Natural killer cell (primary cell): ENCODE measurements around the gene SRPK2. TPM values are rescaled to one million over a fixed set of nuclear protein-coding genes. Genes with fewer than 3 reads are reported as not detected.

Source experiments
- ATAC-seq, 3 donors: fragments of 150-1000 bp in 2 of 3; fragments of 200-7000 bp in 1 of 3; cut with Tn5 transposase; 1 replicate in 1 of 3; 2 replicates in 2 of 3; pipeline ENCODE4 v1.10.0; 2021; ENCODE audit warnings: mild to moderate bottlenecking in 2 of 3, moderate library complexity in 2 of 3
- DNase-seq, 2 donors: peaks; one replicate each; pipeline versions ENCODE4 v3.0.0 to v3.0.0-alpha.2; 2013 to 2021; ENCODE audit warnings: mixed read lengths in 1 of 2
- H3K27ac ChIP-seq: one replicate; pipeline ENCODE4 v1.5.1; 2013; ENCODE audit warnings: mild to moderate bottlenecking, low read length
- H3K27me3 ChIP-seq: one replicate; pipeline ENCODE4 v1.6.1; 2013; ENCODE audit warnings: low read length; ENCODE audit not compliant: control insufficient read depth, insufficient read depth
- H3K36me3 ChIP-seq: one replicate; pipeline ENCODE4 v1.6.1; 2013; ENCODE audit warnings: low read length; ENCODE audit not compliant: control insufficient read depth, insufficient read depth
- H3K4me1 ChIP-seq: one replicate; pipeline ENCODE4 v1.6.1; 2013; ENCODE audit warnings: low read length; ENCODE audit not compliant: control insufficient read depth, insufficient read depth
- H3K4me3 ChIP-seq: one replicate; pipeline ENCODE4 v1.5.1; 2013; ENCODE audit warnings: low read length
- H3K9me3 ChIP-seq: one replicate; pipeline ENCODE4 v1.6.1; 2013; ENCODE audit warnings: low read length; ENCODE audit not compliant: control insufficient read depth, insufficient read depth
- H3K27ac Mint-ChIP-seq, 2 donors: one replicate each; pipeline ENCODE4 v1.8.0; 2022; ENCODE audit warnings: mild to moderate bottlenecking in 2 of 2, mixed read lengths in 2 of 2, moderate library complexity in 1 of 2
- H3K27me3 Mint-ChIP-seq, 2 donors: one replicate each; pipeline ENCODE4 v1.8.0; 2022; ENCODE audit warnings: low read depth in 2 of 2, mixed read lengths in 2 of 2
- H3K36me3 Mint-ChIP-seq: one replicate; pipeline ENCODE4 v1.8.0; 2022; ENCODE audit warnings: mixed read lengths
- H3K4me1 Mint-ChIP-seq, 2 donors: one replicate each; pipeline ENCODE4 v1.8.0; 2022; ENCODE audit warnings: mixed read lengths in 2 of 2
- H3K4me3 Mint-ChIP-seq: one replicate; pipeline ENCODE4 v1.8.0; 2022; ENCODE audit warnings: mild to moderate bottlenecking, moderate library complexity, mixed read lengths
- H3K9me3 Mint-ChIP-seq, 2 donors: one replicate each; pipeline ENCODE4 v1.8.0; 2022; ENCODE audit warnings: mixed read lengths in 2 of 2
- WGBS: methylation state at CpG from one replicate; pipeline ENCODE4 v1.1.7; 2013; ENCODE audit warnings: missing lambda C conversion rate; ENCODE audit not compliant: insufficient coverage; 5-methylcytosine and 5-hydroxymethylcytosine counted together
- intact Hi-C: fragments of 100-400 bp; cut with micrococcal nuclease; formaldehyde crosslinking; loops from one replicate; pipeline ENCODE4 v1.14.2; 2022
- total RNA-seq, 4 donors: library from RNA; stranded (reverse); fragments of 120-200 nt in 1 of 4; gene quantifications; one replicate each; pipeline versions ENCODE4 v1.2.3 to v1.2.4, GENCODE V29; 2013 to 2022
- TF ChIP-seq, protein P1 (sequence below): fragments of 200-600 bp; IDR thresholded peaks from one replicate; pipeline ENCODE4 v1.8.0; 2022; ENCODE audit warnings: antibody characterized with exemption

The SRPK2 gene
- total RNA-seq, 3 donors from 2014 or later (not counting 1 experiment from before 2014, with no cell fraction given): 103 to 121 (median 108) TPM

DNA sequence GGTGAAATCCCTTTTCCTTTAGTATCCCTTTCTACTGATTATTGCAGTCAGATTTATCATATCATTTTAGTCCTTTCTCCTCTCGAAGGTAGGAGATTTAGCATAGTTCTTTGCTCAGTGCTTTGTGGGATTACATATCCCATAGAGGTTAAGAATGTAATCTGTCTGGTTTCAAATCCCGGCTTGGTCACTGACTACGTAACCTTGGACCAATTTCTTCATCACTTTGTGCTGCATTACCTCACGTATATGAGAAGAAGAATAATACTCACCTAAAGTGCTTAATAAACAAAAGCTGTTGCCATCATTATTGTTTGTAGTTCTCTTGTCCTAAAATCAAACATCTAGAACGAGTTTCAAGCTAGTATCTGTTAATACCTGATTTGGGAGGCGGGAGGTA lies 300.7 kb downstream of the SRPK2 start:
- Mint-ChIP-seq H3K4me3 (no peak overlapping the region), H3K36me3 (peaks cover 6% of the 10 kb centered on the region), H3K4me1 (peaks cover 14 to 25% of the 10 kb centered on the region in 2 donors), H3K27ac (peak overlapping the region; percentile 73 to 77), H3K27me3 (no peaks in the 10 kb centered on the region), H3K9me3 (no peaks in the 10 kb centered on the region)
- H3K27me3 ChIP-seq: no peaks in the 10 kb centered on the region
- H3K27ac ChIP-seq: no peak overlapping the region
- H3K4me3 ChIP-seq: no peak overlapping the region
- intact Hi-C loops: no loop called here
- TF ChIP-seq, protein P1, sequence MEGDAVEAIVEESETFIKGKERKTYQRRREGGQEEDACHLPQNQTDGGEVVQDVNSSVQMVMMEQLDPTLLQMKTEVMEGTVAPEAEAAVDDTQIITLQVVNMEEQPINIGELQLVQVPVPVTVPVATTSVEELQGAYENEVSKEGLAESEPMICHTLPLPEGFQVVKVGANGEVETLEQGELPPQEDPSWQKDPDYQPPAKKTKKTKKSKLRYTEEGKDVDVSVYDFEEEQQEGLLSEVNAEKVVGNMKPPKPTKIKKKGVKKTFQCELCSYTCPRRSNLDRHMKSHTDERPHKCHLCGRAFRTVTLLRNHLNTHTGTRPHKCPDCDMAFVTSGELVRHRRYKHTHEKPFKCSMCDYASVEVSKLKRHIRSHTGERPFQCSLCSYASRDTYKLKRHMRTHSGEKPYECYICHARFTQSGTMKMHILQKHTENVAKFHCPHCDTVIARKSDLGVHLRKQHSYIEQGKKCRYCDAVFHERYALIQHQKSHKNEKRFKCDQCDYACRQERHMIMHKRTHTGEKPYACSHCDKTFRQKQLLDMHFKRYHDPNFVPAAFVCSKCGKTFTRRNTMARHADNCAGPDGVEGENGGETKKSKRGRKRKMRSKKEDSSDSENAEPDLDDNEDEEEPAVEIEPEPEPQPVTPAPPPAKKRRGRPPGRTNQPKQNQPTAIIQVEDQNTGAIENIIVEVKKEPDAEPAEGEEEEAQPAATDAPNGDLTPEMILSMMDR: no peak
- ATAC-seq (no peak), DNase-seq (no peak)
- 93% methylated on average over 4 of the region's 6 CpGs for WGBS
- no peaks in the 10 kb centered on the region for H3K9me3 ChIP-seq
- no peaks in the 10 kb centered on the region for H3K4me1 ChIP-seq
- H3K36me3 ChIP-seq: peaks cover 59% of the 10 kb centered on the region

DNA sequence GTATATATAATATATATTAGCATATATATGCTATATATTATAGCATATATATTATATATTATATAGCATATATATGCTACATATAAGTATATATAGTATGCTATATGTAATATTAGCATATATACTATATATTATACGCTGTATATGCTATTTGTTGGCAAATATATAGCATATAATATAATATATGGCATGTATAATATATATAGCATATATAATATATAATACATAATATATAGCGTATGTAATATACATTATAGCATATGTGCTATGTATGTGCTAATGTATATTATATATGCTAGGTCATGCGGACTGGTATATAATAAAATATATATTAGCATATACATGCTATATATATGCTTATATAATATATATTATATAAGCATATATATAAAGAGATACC lies 301.9 kb downstream of the SRPK2 start:
- no peak overlapping the region for H3K27ac ChIP-seq
- Mint-ChIP-seq H3K4me3 (no peak overlapping the region), H3K27me3 (no peaks in the 10 kb centered on the region), H3K9me3 (no peaks in the 10 kb centered on the region), H3K27ac (no peak overlapping the region), H3K4me1 (peaks cover 19 to 25% of the 10 kb centered on the region in 2 donors), H3K36me3 (peaks cover 6% of the 10 kb centered on the region)
- TF ChIP-seq, protein P1: no peak
- ATAC-seq (no peak), DNase-seq (no peak)
- H3K4me1 ChIP-seq: no peaks in the 10 kb centered on the region
- H3K4me3 ChIP-seq: no peak overlapping the region
- WGBS: no CpG with 5 or more reads among the region's 3 CpGs
- H3K9me3 ChIP-seq: no peaks in the 10 kb centered on the region
- intact Hi-C loops: no loop called here
- no peaks in the 10 kb centered on the region for H3K27me3 ChIP-seq
- peaks cover 62% of the 10 kb centered on the region for H3K36me3 ChIP-seq

DNA sequence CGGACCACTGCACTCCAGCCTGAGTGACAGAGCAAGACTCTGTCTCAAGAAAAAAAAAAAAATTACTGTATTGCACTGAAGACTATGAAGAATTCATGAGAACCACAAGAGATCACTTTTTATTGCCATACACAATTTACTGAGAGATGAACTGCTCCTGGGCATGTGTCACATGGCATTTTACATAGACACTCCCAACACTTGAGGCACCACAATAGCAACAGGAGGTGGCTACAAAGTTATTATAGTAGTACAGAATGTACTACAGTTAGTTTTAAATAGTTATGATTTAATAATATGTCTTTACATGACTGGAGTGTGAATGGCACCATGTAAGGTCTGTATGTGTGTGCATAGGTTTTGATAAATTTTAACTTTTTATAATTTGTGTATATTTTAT lies 304.1 kb downstream of the SRPK2 start:
- no peak for DNase-seq
- Mint-ChIP-seq H3K9me3 (no peaks in the 10 kb centered on the region), H3K4me3 (no peak overlapping the region), H3K4me1 (peaks cover 19 to 25% of the 10 kb centered on the region in 2 donors), H3K36me3 (peaks cover 6% of the 10 kb centered on the region), H3K27ac (peak overlapping the region in 1 of 2 donors; percentile 51), H3K27me3 (no peaks in the 10 kb centered on the region)
- H3K9me3 ChIP-seq: no peaks in the 10 kb centered on the region
- no peak overlapping the region for H3K27ac ChIP-seq
- H3K4me1 ChIP-seq: no peaks in the 10 kb centered on the region
- H3K4me3 ChIP-seq: no peak overlapping the region
- H3K27me3 ChIP-seq: no peaks in the 10 kb centered on the region
- TF ChIP-seq, protein P1: no peak
- peaks cover 61% of the 10 kb centered on the region for H3K36me3 ChIP-seq
- intact Hi-C loops: no loop called here
- WGBS: 100% methylated on average over 1 of the region's 1 CpG
- ATAC-seq: peak in 1 of 3 donors; percentile 30

DNA sequence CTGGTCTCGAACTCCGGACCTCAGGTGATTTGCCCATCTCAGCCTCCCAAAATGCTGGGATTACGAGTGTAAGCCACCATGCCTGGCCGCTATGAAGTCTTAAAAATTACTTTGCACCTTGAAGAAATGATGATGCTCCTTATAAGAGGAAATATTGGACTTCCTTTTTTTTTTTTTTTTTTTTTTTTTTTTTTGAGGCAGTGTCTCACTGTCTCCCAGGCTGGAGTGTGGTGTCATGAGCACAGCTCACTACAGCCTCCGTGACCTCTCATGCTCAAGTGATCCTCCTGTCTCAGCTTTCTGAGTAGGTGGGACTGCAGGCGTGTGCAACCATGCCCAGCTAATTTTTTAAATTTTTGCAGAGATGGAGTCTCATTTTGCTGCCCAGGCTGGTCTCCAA lies 309.4 kb downstream of the SRPK2 start:
- Mint-ChIP-seq H3K4me1 (peaks cover 13 to 15% of the 10 kb centered on the region in 2 donors), H3K27ac (no peak overlapping the region), H3K36me3 (peaks cover 39% of the 10 kb centered on the region), H3K4me3 (no peak overlapping the region), H3K27me3 (no peaks in the 10 kb centered on the region), H3K9me3 (no peaks in the 10 kb centered on the region)
- no peaks in the 10 kb centered on the region for H3K27me3 ChIP-seq
- WGBS: 98% methylated on average over 6 of the region's 6 CpGs
- peak in 1 of 3 donors; percentile 31 for ATAC-seq
- no peak overlapping the region for H3K27ac ChIP-seq
- no peak overlapping the region for H3K4me3 ChIP-seq
- peaks cover 93% of the 10 kb centered on the region for H3K36me3 ChIP-seq
- H3K9me3 ChIP-seq: no peaks in the 10 kb centered on the region
- TF ChIP-seq, protein P1: no peak
- DNase-seq: no peak
- no peaks in the 10 kb centered on the region for H3K4me1 ChIP-seq
- intact Hi-C loops: loop anchor here (1.0 kb wide), 1 partner anchor 16 kb away; no protein-coding TSS in a partner anchor
